Measurements from ENCODE around the gene ESPN.
"Not testable (repeated sequence)": the region's sequence is repeated elsewhere in the genome, so short reads cannot be mapped to it uniquely, and the experiment has no call there.

ESPN gene

DNA sequence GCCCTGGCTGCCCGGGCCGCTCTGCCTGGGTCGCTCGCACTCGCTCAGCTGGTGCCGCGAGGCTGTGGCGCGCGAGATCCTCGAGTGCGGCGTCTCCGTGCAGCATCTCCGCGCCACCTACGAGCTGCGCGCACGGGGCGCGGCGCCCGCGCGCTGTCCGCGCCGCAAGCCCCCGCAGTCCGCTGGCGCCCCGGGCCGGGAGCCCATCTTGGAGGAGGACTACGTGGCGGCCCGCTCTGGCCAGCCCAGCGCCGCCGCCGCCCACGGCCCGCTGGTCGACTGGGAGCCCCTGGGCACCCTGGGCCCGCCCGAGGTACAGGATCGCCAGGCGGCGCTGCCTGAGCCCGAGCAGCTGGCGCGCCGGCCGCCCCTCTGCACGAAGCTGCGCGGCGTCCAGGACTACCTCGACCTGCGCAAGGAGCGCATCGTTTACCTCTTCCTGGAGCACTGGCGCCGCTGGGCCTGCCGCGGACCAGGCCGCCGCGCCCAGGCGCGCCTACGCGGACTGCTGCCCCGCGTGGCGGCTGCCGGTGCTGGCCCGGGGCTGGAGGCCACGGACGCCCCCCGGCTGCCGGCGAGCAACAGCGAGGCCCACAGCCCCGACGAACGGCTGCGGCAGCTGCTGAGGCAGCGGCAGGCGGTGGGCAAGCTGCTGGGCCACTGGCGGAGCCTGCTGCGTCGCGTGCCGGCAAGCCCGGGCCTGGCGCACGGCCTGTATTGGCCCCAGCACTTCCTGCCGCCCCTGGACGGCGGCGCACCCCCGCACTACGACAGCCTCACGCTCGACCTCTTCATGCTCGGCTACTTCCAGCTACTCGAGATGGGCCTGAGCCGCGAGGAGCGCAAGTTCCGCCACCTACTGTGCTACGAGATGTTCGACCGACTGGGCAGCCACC lies 30.5 kb downstream of the ESPN start:
- TF ChIP-seq TAF1 (IDR thresholded peaks at IDR 0.05; ENCODE audit: low read depth, low read length), result no peak
- no peak for TF ChIP-seq PAX5 (IDR thresholded peaks at IDR 0.05; ENCODE audit: insufficient read depth, low read length, severe bottlenecking)
- TF ChIP-seq POU2F2 (IDR thresholded peaks at IDR 0.05; ENCODE audit: low read depth, low read length), result no peak
- no peak for TF ChIP-seq POLR2AphosphoS5 (IDR thresholded peaks at IDR 0.05; ENCODE audit: low read depth, low read length)
- no peak for TF ChIP-seq SPI1 (IDR thresholded peaks at IDR 0.05; ENCODE audit: low read depth, low read length)
- TF ChIP-seq POLR2A (IDR thresholded peaks at IDR 0.05; ENCODE audit: low read depth, low read length), result no peak
- FAIRE-seq, result peak; percentile 91
- DNase-seq (ENCODE audit: insufficient read length, low spot score), result no peak

DNA sequence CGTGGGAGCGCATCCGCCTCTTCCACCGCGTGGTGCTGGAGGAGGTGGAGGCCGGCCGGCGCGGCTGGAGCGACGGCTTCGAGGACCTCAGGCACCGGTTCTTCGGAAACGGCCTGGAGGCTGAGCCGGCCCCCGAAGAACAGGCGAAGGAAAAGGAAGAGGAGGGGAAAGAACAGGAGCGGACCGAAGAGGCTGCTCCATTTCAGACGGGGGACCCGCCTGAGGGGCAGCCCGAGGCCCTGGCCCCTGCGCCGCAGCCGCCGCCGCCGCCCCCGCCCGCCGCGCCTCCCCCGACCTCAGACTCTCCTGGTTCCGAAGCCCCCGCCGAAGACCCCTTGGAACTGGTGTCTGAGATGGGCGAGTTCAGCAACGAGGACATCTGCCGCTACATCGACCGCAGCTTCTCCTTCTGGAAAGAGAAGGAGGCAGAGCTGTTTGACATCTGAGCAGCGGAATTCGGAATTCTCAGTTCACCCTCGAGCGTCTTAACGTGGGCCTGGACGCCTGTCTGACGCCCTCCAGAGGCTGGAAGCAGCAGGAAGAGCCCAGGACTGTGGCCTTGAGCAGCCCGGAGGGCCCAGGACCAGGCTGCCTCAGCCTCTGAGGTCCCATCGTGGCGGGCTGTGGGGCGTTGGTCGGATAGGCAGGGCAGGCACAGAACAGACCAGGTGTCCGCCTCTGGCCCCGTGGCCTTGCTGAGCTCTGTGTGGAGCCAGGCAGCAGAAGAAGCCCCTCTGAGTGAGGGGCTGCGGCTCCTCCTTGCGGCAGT lies 31.4 kb downstream of the ESPN start:
- DNase-seq (ENCODE audit: insufficient read length, low spot score); FAIRE-seq: not testable (repeated sequence)

DNA sequence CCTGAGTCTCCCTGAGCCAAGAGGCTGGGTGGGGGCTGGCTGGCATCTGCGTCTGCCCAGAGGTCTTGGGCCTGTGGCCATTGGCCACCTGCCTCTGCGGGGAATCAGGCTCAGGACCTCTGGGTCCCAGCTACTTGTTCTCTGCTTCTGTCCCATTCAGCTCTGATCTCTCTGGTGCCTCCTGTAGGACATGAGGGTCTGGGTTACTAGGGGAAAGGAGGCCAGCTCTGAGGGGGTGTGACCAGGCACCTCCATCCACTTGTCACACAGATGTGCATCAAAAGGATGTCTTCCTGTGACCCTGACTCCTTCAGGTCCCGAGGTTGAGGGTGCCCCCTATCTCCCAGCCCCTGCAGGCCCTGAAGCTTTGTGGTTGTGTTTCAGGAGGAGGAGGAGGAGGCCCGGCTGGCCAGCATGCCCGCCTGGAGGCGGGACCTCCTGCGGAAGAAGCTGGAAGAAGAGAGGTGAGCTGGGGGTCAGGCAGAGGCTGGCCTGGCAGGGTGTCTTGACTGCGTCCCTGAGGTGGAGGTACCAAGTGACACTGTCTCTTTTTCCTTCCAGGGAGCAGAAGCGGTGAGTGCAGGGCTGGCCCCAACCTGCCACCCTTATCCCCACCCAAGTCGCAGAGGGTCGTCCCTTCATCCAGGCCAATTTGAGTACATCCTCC lies 32.4 kb downstream of the ESPN start:
- no peak for DNase-seq (ENCODE audit: insufficient read length, low spot score)
- no peak for FAIRE-seq
- no peak for TF ChIP-seq TAF1 (IDR thresholded peaks at IDR 0.05; ENCODE audit: low read depth, low read length)
- no peak for TF ChIP-seq SPI1 (IDR thresholded peaks at IDR 0.05; ENCODE audit: low read depth, low read length)
- no peak for TF ChIP-seq POLR2A (IDR thresholded peaks at IDR 0.05; ENCODE audit: low read depth, low read length)
- no peak for TF ChIP-seq PAX5 (IDR thresholded peaks at IDR 0.05; ENCODE audit: insufficient read depth, low read length, severe bottlenecking)
- no peak for TF ChIP-seq POU2F2 (IDR thresholded peaks at IDR 0.05; ENCODE audit: low read depth, low read length)
- TF ChIP-seq POLR2AphosphoS5 (IDR thresholded peaks at IDR 0.05; ENCODE audit: low read depth, low read length), result no peak

DNA sequence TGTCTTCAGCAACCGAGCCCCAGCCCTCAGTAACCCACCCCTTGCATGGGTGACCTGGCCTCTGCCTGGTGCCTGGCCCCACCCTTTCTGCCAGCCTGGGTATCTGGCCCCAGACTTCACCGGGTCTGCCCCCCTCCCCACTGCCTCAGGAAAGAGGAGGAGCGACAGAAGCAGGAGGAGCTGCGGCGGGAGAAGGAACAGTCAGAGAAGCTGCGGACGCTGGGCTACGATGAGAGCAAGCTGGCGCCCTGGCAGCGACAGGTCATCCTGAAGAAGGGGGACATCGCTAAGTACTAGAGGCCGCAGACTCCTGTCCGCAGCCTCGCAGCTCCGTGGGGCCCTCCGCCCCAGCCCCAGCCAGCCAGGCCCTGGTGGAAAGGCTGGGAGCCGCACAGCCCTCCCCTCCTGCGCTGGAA lies 35.3 kb downstream of the ESPN start:
- TF ChIP-seq SPI1 (IDR thresholded peaks at IDR 0.05; ENCODE audit: low read depth, low read length) (no peak), POLR2A (IDR thresholded peaks at IDR 0.05; ENCODE audit: low read depth, low read length) (no peak), POU2F2 (IDR thresholded peaks at IDR 0.05; ENCODE audit: low read depth, low read length) (no peak), TAF1 (IDR thresholded peaks at IDR 0.05; ENCODE audit: low read depth, low read length) (no peak), PAX5 (IDR thresholded peaks at IDR 0.05; ENCODE audit: insufficient read depth, low read length, severe bottlenecking) (no peak), POLR2AphosphoS5 (IDR thresholded peaks at IDR 0.05; ENCODE audit: low read depth, low read length) (no peak)
- peak; percentile 9 for FAIRE-seq
- no peak for DNase-seq (ENCODE audit: insufficient read length, low spot score)

DNA sequence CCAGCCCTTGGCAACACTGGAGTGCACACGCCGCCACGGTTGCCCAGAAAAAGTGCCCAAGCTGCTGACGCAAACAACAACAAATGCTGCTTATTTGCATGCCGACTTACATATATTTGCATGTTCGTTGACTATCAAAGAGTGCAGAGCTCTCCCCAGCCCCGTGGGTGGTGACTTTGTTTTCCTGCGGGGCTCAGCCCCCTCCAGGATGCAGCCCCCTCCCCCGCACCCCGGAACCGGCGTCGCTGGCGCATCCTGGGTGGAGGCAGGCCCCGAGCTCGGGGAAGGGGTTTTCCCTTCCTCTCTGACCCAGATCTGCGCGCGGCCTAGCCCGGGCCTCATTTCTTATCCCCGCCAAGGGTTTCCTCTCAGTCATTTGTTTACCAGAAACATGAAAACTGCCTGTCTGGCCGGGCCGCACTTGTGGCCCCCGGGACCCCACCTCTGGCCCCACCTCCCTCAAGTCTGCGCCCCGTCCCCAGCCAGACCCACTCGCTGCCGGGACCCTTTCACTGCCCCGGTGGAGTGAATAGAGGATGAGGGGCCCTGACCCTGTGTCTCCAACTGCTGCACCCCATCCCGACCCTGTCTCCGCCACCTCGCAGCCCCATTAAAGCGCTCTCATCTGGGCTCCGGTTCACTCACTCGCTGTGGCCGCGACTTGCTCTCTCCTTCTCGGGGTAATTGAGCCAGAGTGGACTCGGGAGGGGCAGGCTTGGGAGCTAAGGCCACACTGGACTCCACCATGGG lies 35.9 kb downstream of the ESPN start:
- FAIRE-seq, result peak; percentile 43
- peak; percentile 72 for DNase-seq (ENCODE audit: insufficient read length, low spot score)
- TF ChIP-seq POU2F2 (IDR thresholded peaks at IDR 0.05; ENCODE audit: low read depth, low read length), result peak; percentile 91; the same call in 1 of the 2 replicates
- no peak for TF ChIP-seq POLR2AphosphoS5 (IDR thresholded peaks at IDR 0.05; ENCODE audit: low read depth, low read length)
- TF ChIP-seq TAF1 (IDR thresholded peaks at IDR 0.05; ENCODE audit: low read depth, low read length), result no peak

DNA sequence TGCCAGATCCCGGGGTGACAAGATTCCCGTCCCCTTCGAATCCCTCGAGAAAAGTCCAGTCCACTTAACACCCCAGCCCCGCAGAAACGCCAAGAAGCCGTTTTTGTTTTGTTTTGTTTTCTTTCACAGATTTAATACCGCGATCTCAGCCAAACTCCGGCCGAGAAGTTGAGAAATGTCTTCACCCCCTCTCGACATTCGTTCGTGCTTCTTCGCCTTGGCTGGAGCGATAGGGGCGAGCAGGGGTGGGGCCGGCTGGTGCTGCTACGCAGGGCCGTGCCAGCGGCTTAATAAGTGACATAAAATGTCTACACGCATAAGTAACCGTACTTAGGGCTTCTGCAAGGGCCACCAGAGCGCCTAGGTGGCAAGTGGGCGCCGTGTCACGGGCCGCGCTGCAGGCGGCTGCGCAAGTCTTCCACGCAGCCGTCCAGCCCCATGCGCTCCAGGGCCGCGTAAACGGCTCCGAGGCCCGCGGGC lies 36.5 kb downstream of the ESPN start:
- TF ChIP-seq TAF1 (IDR thresholded peaks at IDR 0.05; ENCODE audit: low read depth, low read length) (no peak), POLR2AphosphoS5 (IDR thresholded peaks at IDR 0.05; ENCODE audit: low read depth, low read length) (no peak), SPI1 (IDR thresholded peaks at IDR 0.05; ENCODE audit: low read depth, low read length) (no peak), POU2F2 (IDR thresholded peaks at IDR 0.05; ENCODE audit: low read depth, low read length) (no peak), POLR2A (IDR thresholded peaks at IDR 0.05; ENCODE audit: low read depth, low read length) (no peak), PAX5 (IDR thresholded peaks at IDR 0.05; ENCODE audit: insufficient read depth, low read length, severe bottlenecking) (no peak)
- DNase-seq (ENCODE audit: insufficient read length, low spot score) (no peak), FAIRE-seq (no peak)

DNA sequence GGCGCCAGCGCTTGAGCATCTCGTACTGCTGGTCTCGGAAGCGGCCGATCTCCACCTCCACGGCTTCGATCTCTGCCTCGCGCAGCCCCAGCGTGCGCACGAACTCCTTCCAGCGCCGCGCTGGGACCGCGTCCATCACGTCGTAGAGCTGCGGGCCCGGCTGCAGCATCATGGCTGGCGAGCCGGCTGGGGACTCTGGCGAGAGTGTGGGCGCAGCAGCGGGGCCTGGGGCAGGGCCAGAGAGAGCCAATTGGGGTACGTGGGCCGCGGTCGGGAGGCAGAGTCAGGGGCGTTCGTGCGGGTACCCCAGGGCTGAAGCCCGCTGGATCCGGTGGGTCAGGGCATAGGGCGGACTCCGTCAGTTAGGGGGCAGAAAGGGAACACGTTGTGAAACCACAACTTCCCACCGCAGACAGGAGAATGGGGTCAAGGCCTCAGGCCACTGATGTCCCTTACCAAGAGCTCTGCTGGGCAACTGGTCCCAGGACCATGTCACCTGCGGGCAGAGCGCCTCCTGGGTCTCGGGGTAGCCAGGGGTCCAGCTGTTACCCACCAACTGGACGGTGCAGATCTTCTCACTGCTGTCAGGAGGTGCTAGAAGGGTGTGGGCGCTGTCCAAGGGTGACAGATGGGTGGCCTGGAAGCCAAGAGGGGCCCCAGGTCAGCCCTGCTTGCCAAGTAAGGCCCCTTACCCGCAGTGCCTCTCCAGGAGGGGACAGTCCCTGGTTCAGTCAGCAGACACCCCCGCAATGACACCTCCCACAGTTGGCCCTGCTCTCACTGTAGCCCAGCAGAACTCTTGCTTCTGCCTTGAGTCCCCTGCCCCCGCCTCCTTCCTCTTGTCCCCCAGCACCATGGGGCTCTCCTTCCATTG lies 37.2 kb downstream of the ESPN start:
- TF ChIP-seq POLR2A (IDR thresholded peaks at IDR 0.05; ENCODE audit: low read depth, low read length) (no peak), SPI1 (IDR thresholded peaks at IDR 0.05; ENCODE audit: low read depth, low read length) (no peak), TAF1 (IDR thresholded peaks at IDR 0.05; ENCODE audit: low read depth, low read length) (no peak), POU2F2 (IDR thresholded peaks at IDR 0.05; ENCODE audit: low read depth, low read length) (no peak), PAX5 (IDR thresholded peaks at IDR 0.05; ENCODE audit: insufficient read depth, low read length, severe bottlenecking) (no peak), POLR2AphosphoS5 (IDR thresholded peaks at IDR 0.05; ENCODE audit: low read depth, low read length) (no peak)
- DNase-seq (ENCODE audit: insufficient read length, low spot score), result no peak
- no peak for FAIRE-seq

DNA sequence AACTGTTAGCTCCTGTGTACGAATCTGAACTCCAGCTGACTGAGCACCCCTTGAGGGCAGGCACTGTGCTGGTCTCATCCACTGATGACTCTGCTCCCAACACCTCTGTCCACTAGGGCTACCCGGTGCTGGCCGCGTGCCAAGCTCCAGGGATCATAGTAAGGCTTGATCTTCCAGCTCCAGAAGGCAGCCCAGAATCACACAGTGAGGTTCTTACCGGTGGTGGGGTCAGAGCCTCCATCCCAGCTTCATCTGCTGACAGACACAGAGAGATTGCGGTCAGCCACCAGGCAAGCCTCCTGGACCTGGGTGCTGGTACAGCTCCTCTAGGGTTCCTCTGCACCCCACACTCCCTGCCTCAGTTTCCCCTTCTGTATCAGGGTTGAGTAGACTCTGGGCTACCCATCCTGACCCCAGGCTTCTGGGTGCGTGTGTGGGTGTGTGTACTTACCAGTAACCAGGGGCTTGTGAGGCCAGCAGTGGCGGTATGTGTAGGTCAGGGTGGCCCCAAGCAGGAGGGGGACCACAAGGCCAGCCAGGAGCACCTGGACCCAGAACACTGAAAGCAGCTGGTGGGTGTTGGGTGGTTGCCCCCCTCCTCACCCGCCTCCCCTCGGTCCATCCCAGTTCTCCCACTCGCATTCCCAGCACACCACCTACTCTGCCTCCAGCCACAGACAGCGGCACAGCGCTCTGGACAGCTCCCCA lies 38.0 kb downstream of the ESPN start:
- no peak for TF ChIP-seq POU2F2 (IDR thresholded peaks at IDR 0.05; ENCODE audit: low read depth, low read length)
- TF ChIP-seq SPI1 (IDR thresholded peaks at IDR 0.05; ENCODE audit: low read depth, low read length), result no peak
- no peak for TF ChIP-seq POLR2AphosphoS5 (IDR thresholded peaks at IDR 0.05; ENCODE audit: low read depth, low read length)
- TF ChIP-seq PAX5 (IDR thresholded peaks at IDR 0.05; ENCODE audit: insufficient read depth, low read length, severe bottlenecking), result no peak
- no peak for TF ChIP-seq TAF1 (IDR thresholded peaks at IDR 0.05; ENCODE audit: low read depth, low read length)
- DNase-seq (ENCODE audit: insufficient read length, low spot score) (no peak), FAIRE-seq (no peak)

Data from GM12891 (cell line).